Kidney (tissue), 14 donors: Measurements from ENCODE around the gene S100A7. TPM values are rescaled to one million over a fixed set of nuclear protein-coding genes. Genes with fewer than 3 reads are reported as not detected.

Experiments
- DNase-seq, 5 donors: peaks; one replicate each; pipeline ENCODE4 v3.0.0-alpha.2; 2013 to 2020
- FAIRE-seq: peaks from 2 replicates; lab custom pipeline; 2012; peaks lifted over from hg19 to GRCh38; lab: Jason Lieb, UNC
- H3K27ac ChIP-seq, 2 donors: one replicate each; pipeline ENCODE4 v1.7.0; 2013; ENCODE audit warnings: low read depth in 2 of 2, low read length in 2 of 2, inconsistent platforms in 1 of 2
- H3K27me3 ChIP-seq: one replicate; pipeline ENCODE4 v1.7.1; 2013; ENCODE audit warnings: low read length, inconsistent platforms; ENCODE audit not compliant: control insufficient read depth, insufficient read depth
- H3K36me3 ChIP-seq, 3 donors: one replicate each; pipeline versions ENCODE4 v1.7.0 to v1.7.1; 2013; ENCODE audit warnings: low read length in 3 of 3, control low read depth in 1 of 3, inconsistent platforms in 1 of 3; ENCODE audit not compliant: insufficient read depth in 3 of 3, control insufficient read depth in 2 of 3
- H3K4me1 ChIP-seq, 3 donors: one replicate each; pipeline versions ENCODE4 v1.7.0 to v1.7.1; 2013; ENCODE audit warnings: low read length in 3 of 3, inconsistent platforms in 1 of 3, low read depth in 1 of 3; ENCODE audit not compliant: control insufficient read depth in 2 of 3, insufficient read depth in 2 of 3
- H3K4me3 ChIP-seq, 3 donors: one replicate each; pipeline versions ENCODE4 v1.7.0 to v1.8.1; 2013; ENCODE audit warnings: low read length in 3 of 3, control low read depth in 1 of 3, inconsistent platforms in 1 of 3
- H3K9ac ChIP-seq, 3 donors: one replicate each; pipeline versions ENCODE4 v1.7.0 to v1.7.1; 2013; ENCODE audit warnings: low read length in 3 of 3, control low read depth in 1 of 3, inconsistent platforms in 1 of 3
- H3K9me3 ChIP-seq, 3 donors: one replicate each; pipeline versions ENCODE4 v1.7.0 to v1.7.1; 2013; ENCODE audit warnings: low read length in 3 of 3, control low read depth in 1 of 3, inconsistent platforms in 1 of 3; ENCODE audit not compliant: control insufficient read depth in 2 of 3, insufficient read depth in 1 of 3
- intact Hi-C: fragments of 100-400 bp; cut with DNase I; formaldehyde crosslinking; loops from one replicate; pipeline ENCODE4 v1.11.1; 2022
- polyA plus RNA-seq: library from polyadenylated mRNA; stranded (reverse); fragments of 350-450 nt; fragmentation: Illumina TruSeq; extraction: RNeasy Lipid Tissue Mini Kit (QIAGEN cat#74804); gene quantifications from one replicate; pipeline ENCODE4 v1.2.3, GENCODE V29; 2014; ENCODE audit warnings: low read depth, low replicate concordance; ENCODE audit not compliant: insufficient read depth
- total RNA-seq: library from RNA; stranded (reverse); fragmentation: NEBNext Ultra II Directional; extraction: Animal tissue kit (Norgen Biotek cat#: 25700); gene quantifications from one replicate; pipeline ENCODE4 v1.2.1, GENCODE V29; 2021
- TF ChIP-seq, protein P1 (sequence below): IDR thresholded peaks from 3 replicates; pipeline ENCODE4 v1.5.1; 2012; ENCODE audit warnings: mild to moderate bottlenecking, moderate library complexity, borderline replicate concordance; ENCODE audit not compliant: insufficient read depth; ENCODE audit errors: extremely low read depth
- donor health status: control.
- donor health status: control.
- donor health status: control.
- donor health status: control.
- donor health status: control.
- donor health status: DM: yes; HTN: yes; CAD: no.
- donor health status: Normal renal cell carcinoma (clear cell type).

The S100A7 gene
- total and polyA plus RNA-seq, 2 donors from 2014 or later, result not detected

DNA sequence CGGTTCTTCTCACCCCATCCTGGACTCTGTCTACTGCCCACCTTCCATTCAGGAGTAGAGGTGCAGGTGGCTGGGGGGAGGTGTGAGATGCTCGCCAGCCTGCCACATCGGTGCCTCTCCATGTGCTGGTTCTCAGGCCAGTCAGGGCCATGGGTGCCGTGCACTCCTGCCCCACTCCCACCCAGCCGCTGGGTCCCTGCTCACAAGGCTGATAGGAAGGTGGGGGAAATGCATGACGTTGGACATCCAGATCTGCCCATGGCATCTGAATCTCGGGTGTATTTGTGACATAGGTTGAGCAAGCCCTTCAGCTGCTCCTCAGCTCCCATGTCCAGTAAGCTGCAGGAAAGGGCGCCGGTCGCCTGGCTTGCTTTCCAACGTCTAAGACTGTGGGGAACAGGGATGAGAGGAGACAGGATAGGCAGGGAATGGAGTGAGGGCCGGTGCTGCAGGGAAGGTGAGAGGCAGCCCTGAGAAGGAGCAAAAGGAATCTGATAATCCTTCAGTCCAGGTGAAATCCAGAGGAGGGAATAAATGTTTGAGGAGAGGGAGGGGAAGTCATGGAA lies 32.3 kb downstream of the S100A7 start:
- H3K4me1 ChIP-seq, result no peaks in the 10 kb centered on the region
- intact Hi-C loops, result no loop called here
- H3K27me3 ChIP-seq, result no peaks in the 10 kb centered on the region
- H3K9me3 ChIP-seq, result no peaks in the 10 kb centered on the region
- no peak overlapping the region for H3K27ac ChIP-seq
- TF ChIP-seq, protein P1, sequence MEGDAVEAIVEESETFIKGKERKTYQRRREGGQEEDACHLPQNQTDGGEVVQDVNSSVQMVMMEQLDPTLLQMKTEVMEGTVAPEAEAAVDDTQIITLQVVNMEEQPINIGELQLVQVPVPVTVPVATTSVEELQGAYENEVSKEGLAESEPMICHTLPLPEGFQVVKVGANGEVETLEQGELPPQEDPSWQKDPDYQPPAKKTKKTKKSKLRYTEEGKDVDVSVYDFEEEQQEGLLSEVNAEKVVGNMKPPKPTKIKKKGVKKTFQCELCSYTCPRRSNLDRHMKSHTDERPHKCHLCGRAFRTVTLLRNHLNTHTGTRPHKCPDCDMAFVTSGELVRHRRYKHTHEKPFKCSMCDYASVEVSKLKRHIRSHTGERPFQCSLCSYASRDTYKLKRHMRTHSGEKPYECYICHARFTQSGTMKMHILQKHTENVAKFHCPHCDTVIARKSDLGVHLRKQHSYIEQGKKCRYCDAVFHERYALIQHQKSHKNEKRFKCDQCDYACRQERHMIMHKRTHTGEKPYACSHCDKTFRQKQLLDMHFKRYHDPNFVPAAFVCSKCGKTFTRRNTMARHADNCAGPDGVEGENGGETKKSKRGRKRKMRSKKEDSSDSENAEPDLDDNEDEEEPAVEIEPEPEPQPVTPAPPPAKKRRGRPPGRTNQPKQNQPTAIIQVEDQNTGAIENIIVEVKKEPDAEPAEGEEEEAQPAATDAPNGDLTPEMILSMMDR, result no peak
- no peaks in the 10 kb centered on the region for H3K36me3 ChIP-seq
- no peak for FAIRE-seq
- peak in 1 of 5 donors; percentile 9 for DNase-seq
- no peak overlapping the region for H3K9ac ChIP-seq
- no peak overlapping the region for H3K4me3 ChIP-seq

GRCh38 chr1:153426809-153427208 lies 33.6 kb downstream of the S100A7 start:
- FAIRE-seq, result no peak
- H3K36me3 ChIP-seq, result no peaks in the 10 kb centered on the region
- intact Hi-C loops, result no loop called here

GRCh38 chr1:153422450-153423068 lies 37.9 kb downstream of the S100A7 start:
- no peak overlapping the region for H3K4me3 ChIP-seq
- no peak overlapping the region for H3K9ac ChIP-seq
- H3K4me1 ChIP-seq, result no peaks in the 10 kb centered on the region
- DNase-seq, result peak in 4 of 5 donors; percentile 74 to 90 (median 88)
- FAIRE-seq, result no peak
- no peaks in the 10 kb centered on the region for H3K27me3 ChIP-seq
- TF ChIP-seq, protein P1, result no peak
- H3K36me3 ChIP-seq, result no peaks in the 10 kb centered on the region
- H3K27ac ChIP-seq, result no peak overlapping the region
- intact Hi-C loops, result no loop called here
- H3K9me3 ChIP-seq, result no peaks in the 10 kb centered on the region

More at GRCh38 chr1:153426809-153427208, 33.6 kb downstream of the S100A7 start:
- DNase-seq, result no peak
- no peaks in the 10 kb centered on the region for H3K4me1 ChIP-seq
- no peaks in the 10 kb centered on the region for H3K9me3 ChIP-seq
- H3K27me3 ChIP-seq, result no peaks in the 10 kb centered on the region
- no peak overlapping the region for H3K4me3 ChIP-seq
- no peak overlapping the region for H3K9ac ChIP-seq
- H3K27ac ChIP-seq, result no peak overlapping the region
- TF ChIP-seq, protein P1, result no peak
